Measurements from ENCODE around the gene KCND3. TPM values are rescaled to one million over a fixed set of nuclear protein-coding genes. Genes with fewer than 3 reads are reported as not detected.

KCND3 gene
- total and polyA plus RNA-seq, 2 of the 4 experiments (the other 2 are of a cell fraction) = under 0.01 to 0.03 TPM

- no peaks in the 10 kb centered on the region for H3K79me1 ChIP-seq (ENCODE audit: low read depth in 1 of 2, low read length in 2 of 2)
- dilution Hi-C loops (cut with HindIII; ENCODE audit: low sequenced_read_pairs, unreplicated experiment) (no loop called here), intact Hi-C loops (cut with micrococcal nuclease) (no loop called here), in situ Hi-C loops (cut with MboI; ENCODE audit: low sequenced_read_pairs) (no loop called here)
- no CpG with 5 or more reads among the region's 7 CpGs for WGBS, 2 experiments (ENCODE audit: extremely low coverage in 2 of 2, insufficient read length in 1 of 2)
- H3K14ac ChIP-seq (replicated peaks; ENCODE audit: low read depth, low read length) = no peak overlapping the region
- H3K23ac ChIP-seq (ENCODE audit: low read depth, low read length) = no peak overlapping the region
- H2BK120ac ChIP-seq (ENCODE audit: low read depth, low read length) = no peak overlapping the region
- no peak overlapping the region for H2AFZ ChIP-seq (replicated peaks; ENCODE audit: low read length, poor library complexity)
- no peak overlapping the region for H3K56ac ChIP-seq (ENCODE audit: extremely low read depth, insufficient read depth, low read length)
- no peaks in the 10 kb centered on the region for H3K4me1 ChIP-seq (ENCODE audit: control insufficient read depth, insufficient read depth, low read length)
- H4K20me1 ChIP-seq (ENCODE audit: insufficient read depth, low read length) = no peaks in the 10 kb centered on the region
- no peak overlapping the region for H4K5ac ChIP-seq (ENCODE audit: low read depth, low read length)
- no peak overlapping the region for H3K18ac ChIP-seq (ENCODE audit: low read depth, low read length)
- H3K27me3 ChIP-seq (ENCODE audit: control insufficient read depth, insufficient read depth, low read length) = peaks cover 4% of the 10 kb centered on the region; the same call in 1 of the 2 replicates
- H3K9ac ChIP-seq (ENCODE audit: low read depth, low read length) = no peak overlapping the region
- no peak overlapping the region for H3K4me2 ChIP-seq (ENCODE audit: low read depth, low read length)
- H2BK20ac ChIP-seq (ENCODE audit: low read depth, low read length) = no peak overlapping the region
- H4K8ac ChIP-seq (ENCODE audit: low read depth in 2 of 2, low read length in 2 of 2) = no peak overlapping the region
- H3K4ac ChIP-seq (ENCODE audit: low read depth, low read length) = no peak overlapping the region
- TF ChIP-seq MXI1 (IDR thresholded peaks at IDR 0.05; ENCODE audit: borderline replicate concordance, low read depth, low read length) (no peak), RCOR1 (IDR thresholded peaks at IDR 0.05; ENCODE audit: insufficient replicate concordance, low read length) (no peak), BHLHE40 (IDR thresholded peaks at IDR 0.05; ENCODE audit: low read depth, low read length) (no peak), SMC3 (IDR thresholded peaks at IDR 0.05; ENCODE audit: low read depth, low read length) (no peak), FOS (IDR thresholded peaks at IDR 0.05; ENCODE audit: low read depth, low read length) (no peak), CEBPB (IDR thresholded peaks at IDR 0.05; ENCODE audit: low read depth, low read length) (no peak), RAD21 (IDR thresholded peaks at IDR 0.05; ENCODE audit: low read length) (no peak), CHD1 (IDR thresholded peaks at IDR 0.05; ENCODE audit: low read depth, low read length) (no peak), NFE2L2 (IDR thresholded peaks at IDR 0.05; ENCODE audit: low read depth, low read length) (no peak), MAZ (IDR thresholded peaks at IDR 0.05; ENCODE audit: borderline replicate concordance, low read depth, low read length) (no peak), USF2 (IDR thresholded peaks at IDR 0.05; ENCODE audit: low read depth, low read length) (no peak), CTCF (conservative IDR thresholded peaks at IDR 0.05; ENCODE audit: low read depth, low read length) (no peak), RFX5 (IDR thresholded peaks at IDR 0.05; ENCODE audit: low read depth, low read length) (no peak), ELK1 (IDR thresholded peaks at IDR 0.05; ENCODE audit: borderline replicate concordance, low read depth, low read length) (no peak)
- ATAC-seq (ENCODE audit: low read depth) (no peak), DNase-seq (no peak)
- H2AK5ac ChIP-seq (ENCODE audit: low read depth, low read length) = no peak overlapping the region
- H3K36me3 ChIP-seq (ENCODE audit: control insufficient read depth, insufficient read depth, low read length) = no peaks in the 10 kb centered on the region
- no peaks in the 10 kb centered on the region for H3K9me1 ChIP-seq (ENCODE audit: insufficient read depth, low read length)
- H2BK5ac ChIP-seq (ENCODE audit: low read depth, low read length, poor library complexity, severe bottlenecking) = no peak overlapping the region
- H3K4me3 ChIP-seq (ENCODE audit: insufficient read depth, low read depth, low read length) = no peak overlapping the region
- H2AK9ac ChIP-seq (replicated peaks; ENCODE audit: low read depth, low read length, poor library complexity) = no peak overlapping the region
- CTCF ChIA-PET = no interaction called here
- H2BK15ac ChIP-seq (ENCODE audit: low read depth, low read length) = no peak overlapping the region
- no peak overlapping the region for H4K91ac ChIP-seq (ENCODE audit: insufficient read depth, low read depth, low read length)
- no TSS peak for BruUV-seq (replicated peaks)
- H3K9me3 ChIP-seq (ENCODE audit: control insufficient read depth, insufficient read depth, low read length) = no peaks in the 10 kb centered on the region
- POLR2A ChIA-PET (ENCODE audit: unreplicated experiment) = no interaction called here
- no peak overlapping the region for H3K27ac ChIP-seq (ENCODE audit: insufficient read depth, low read length)
These were observed 17.1 kb upstream of the KCND3 start for GRCh38 chr1:112006416-112007025.

All from IMR-90 (cell line).